HG02642 (cell line): ENCODE measurements around the gene NXPH4.

Experiments used
- ATAC-seq: cut with Tn5 transposase; IDR thresholded peaks from one replicate; pipeline ENCODE4 v1.9.1; 2021; ENCODE audit warnings: mild to moderate bottlenecking; ENCODE audit not compliant: unreplicated experiment, poor library complexity

The NXPH4 gene

DNA sequence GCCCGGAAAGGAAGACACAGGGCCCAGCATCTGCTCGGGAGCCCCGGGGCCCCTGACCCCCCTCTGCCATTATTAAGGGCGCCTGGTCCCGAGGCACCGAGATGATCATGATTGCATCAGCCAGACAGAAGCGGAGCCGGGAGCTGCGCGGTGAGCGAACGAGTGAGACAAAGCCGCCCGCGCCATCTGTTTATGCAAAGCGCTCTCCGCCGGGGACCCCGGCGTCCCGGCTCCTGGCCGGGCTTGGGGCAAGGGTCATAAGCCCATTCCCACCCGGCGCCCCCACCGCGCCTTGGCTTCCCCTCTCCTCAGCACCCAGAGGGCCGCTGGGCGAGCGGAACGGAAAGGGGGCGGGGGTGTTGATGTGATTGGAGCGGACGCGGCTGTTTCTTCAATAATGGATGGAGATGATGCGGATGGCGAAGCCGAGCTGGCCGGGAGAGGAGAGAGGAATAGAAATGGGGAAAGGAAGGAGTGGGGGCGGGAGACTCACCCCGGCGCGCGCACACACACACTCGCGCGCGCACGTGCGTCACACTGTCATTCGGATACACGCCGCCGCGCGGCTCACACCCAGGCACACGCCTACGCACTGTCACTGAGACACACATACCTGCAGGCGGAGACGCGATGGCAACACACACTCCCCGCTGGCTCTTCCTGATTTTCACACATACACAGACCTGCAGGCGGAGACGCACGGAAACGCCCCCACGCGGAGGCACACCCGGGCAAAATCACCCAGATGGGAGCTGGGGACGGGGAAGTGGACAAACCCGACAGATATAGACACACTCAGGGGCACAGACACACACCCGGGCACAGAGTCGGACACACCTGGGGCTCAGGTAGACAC is 23.7 kb downstream of the NXPH4 start:
- ATAC-seq = no peak

DNA sequence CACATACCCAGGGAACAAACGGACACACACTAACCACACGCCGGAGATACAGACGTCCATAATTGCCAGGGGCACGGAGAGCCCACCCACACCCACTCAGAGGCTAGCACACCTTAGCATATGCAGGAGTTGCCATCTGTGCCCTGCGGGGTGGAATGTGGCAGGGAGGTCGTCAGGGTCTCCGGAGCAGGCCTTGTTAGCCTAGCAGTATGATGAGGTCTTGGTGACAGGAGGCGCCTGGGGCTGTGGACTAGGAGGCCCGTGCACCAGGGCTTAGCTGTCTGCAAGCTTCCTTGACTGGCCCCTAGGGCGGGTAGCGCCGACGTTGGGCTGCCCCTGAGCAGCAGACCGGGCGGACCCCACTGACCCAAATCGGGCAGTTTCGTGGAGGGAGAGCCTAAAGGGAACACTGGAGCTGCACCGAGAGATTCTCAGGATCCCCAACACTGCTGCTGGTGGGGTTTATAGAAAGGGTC is 24.4 kb downstream of the NXPH4 start:
- ATAC-seq = no peak

GRCh38 chr12:57241402-57242310 is 25.1 kb downstream of the NXPH4 start:
- ATAC-seq = no peak

DNA sequence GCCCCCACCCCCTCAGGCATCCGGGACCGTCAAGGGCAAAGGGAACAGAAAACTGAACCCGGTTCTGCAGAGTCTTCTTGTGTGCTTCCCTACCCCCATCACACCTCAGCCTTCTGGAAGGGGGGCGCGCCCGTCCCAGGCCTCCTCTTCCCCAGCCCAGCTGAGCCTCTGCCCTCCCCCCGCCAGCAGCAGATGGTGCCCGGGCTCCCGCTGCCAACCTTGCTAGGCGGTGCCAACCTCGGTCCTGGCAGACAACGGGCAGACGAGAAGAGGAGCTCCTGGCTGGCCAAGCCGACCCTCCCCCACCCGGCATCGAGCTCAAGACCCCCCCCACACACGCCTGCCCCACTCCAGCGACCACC is 25.7 kb downstream of the NXPH4 start:
- ATAC-seq = no peak

DNA sequence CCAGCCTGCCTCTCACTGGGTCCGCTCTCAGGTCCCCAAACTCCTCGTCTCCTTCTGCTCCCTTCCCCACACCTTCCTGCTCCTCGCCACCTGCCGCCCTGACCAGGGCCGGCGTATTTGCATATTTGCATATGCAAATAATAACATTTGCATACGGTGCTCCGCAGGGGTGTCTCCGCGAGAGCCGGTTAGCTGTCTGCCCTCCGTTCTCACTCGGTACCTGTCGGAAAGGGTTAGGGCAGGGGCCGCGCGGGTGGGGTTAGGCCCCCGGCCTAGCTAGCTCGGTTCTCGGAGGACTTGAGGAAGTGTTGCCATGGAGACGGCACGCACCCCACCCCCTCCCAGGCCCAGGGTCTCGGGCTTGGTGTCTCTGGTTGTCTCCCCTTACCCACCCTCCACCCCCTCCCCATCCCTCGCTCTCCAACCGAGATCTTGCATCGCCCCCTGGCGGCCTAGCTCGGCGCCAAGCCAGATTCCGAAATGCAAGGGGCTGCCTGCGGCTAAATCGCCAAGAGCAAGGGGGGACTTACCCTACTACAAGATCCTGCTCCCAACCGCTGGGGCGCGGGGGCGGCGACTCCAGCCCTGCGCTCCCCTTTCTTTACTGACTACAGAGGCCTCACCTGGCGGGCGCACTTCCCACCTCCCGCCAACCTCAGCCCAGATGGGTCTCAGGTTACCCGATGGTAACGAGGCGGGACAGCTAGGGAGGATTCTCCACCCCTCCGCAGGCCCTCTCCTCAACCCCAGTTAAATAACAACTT is 26.3 kb downstream of the NXPH4 start:
- ATAC-seq = peak; percentile 35

DNA sequence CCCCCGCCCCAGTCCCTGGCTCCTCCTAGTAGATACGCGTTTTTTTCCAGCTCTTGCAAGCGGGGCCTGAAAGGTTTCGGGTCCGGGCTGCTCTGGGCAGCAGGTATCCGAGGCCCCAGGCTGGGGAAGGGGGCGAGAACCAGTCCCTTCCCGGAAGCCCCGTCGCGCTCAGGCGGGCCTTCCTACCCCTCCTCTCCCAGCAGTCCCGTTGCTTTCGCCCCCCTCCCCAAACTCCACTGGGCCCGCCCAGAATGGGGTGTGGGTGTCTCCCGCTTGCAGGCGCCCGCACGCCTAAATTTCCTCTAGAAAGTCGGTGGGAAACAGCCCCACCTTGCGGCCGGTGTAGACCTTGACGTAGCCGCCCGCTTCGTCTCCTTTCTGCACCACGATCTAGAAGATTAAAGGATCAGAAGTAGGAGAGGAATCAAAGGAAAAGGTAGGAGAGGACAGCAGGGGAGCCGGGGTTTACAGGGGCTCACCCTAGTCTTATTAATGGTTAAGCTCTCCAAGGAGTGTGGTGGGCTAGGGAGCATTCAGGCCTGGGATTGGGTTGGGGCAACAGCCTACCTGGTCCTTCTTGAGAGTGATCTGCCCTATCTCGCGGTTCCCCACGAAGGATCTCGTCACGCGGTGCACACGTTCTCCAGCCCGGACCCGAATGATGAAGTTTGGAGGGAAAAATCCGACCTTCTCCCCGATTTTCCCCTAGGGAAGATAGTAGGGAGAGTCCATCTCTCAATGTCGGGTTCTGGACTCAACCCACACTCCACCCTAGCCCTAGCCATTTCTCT is 27.1 kb downstream of the NXPH4 start:
- ATAC-seq = no peak

- ATAC-seq = no peak
These were observed 27.7 kb downstream of the NXPH4 start for GRCh38 chr12:57244312-57244696.

GRCh38 chr12:57247041-57247440 is 30.4 kb downstream of the NXPH4 start:
- no peak for ATAC-seq

DNA sequence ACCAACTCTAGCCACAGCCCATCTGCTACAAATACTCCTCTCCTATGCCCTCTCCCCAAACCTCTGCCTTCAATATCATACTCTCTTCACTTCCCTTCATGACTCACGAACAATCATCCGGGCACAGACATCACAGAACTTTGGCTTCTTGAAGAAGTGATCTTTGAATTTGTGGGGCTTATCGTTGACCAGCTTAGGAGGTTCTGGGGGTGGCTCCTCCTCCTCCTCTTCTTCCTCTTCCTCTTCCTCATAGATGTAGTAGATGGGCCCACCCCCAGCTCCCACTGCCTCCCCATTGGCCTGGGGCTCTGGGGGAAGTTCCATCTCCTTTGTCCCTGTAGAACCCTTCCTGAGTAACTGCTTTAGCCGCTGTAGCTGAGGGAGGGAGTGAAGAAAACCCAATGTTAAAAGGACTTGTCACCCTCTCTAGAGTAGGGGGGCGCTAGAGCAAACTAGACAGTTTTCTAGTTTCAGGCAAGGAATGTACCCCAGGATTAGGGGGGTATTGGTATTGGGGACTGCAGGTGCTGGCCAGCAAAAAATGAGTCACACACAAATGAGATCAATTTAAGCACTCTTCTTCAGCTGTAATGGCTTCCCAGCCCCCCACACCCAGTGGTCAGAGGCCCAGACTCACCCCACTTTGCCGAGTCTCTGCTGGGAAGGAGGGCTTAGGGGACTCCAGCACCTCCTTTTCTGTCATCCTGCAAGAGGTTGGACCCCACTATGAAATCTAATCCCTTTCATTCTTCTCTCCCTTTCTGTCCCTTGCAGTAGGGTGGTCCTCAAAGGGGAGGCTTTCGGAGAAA is 32.5 kb downstream of the NXPH4 start:
- ATAC-seq = no peak

DNA sequence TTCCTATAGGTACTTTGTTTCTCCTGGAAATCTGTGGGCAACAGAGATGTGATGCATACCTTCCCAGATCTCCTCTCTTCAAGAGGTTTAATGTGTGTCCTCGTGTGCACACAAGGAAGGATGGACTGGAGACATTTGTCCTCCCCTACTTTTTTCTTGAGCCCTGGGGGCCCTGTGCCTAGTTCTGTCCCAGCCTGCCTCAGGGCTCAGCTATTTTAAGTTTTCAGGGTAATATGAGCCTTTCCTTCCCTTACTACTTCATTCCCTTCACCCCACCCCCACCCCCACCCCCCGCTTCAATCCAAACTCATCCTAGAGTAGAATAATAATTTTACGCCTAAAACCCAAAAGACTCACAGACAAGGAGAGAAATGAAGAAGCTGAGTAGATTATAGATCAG is 33.9 kb downstream of the NXPH4 start:
- no peak for ATAC-seq

- no peak for ATAC-seq
These were observed 34.4 kb downstream of the NXPH4 start, which contains the start of gene STAC3 for GRCh38 chr12:57250956-57251355. Gene STAC3 (minus strand): TSS chr12:57251187. CDS start chr12:57249636, 1,551 bp downstream.

DNA sequence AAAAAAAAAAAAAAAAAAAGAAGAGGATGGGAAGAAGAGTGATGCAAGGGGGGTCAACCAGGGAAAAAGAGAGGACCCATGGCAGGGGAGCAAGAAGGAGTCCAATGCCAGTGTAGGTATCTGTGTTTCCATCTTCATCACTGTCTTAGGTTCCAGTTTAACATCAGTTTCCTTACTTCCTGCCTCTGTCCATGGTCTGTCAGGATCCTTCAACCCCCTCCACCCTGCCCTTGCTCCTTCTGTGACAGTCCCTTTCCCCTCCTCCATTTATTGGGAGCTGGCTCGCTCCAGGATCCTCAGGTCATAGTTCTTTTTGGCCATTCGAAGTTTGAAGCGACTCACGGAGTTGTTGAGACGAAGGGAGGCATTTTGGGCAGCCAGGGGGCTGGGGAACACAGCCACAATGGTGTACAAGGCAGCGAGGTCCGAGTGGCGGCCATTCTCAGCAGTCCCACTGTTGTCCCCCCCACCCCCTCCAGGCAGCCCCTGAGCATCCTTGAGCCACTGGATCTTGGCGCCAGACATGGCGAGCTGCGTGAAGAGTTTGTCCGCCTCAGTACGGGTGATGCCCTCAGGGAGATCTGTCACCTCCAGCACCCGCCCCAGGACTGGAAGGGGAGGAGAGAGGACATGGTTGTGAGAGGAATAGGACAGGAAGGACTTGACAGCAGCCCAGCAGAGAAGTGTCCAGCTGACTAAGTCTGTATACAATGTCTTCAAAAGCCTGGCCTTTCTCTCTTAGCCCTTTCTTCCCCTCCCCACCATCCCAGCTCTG is 38.1 kb downstream of the NXPH4 start:
- no peak for ATAC-seq

GRCh38 chr12:57255916-57256315 is 39.3 kb downstream of the NXPH4 start:
- ATAC-seq = no peak

DNA sequence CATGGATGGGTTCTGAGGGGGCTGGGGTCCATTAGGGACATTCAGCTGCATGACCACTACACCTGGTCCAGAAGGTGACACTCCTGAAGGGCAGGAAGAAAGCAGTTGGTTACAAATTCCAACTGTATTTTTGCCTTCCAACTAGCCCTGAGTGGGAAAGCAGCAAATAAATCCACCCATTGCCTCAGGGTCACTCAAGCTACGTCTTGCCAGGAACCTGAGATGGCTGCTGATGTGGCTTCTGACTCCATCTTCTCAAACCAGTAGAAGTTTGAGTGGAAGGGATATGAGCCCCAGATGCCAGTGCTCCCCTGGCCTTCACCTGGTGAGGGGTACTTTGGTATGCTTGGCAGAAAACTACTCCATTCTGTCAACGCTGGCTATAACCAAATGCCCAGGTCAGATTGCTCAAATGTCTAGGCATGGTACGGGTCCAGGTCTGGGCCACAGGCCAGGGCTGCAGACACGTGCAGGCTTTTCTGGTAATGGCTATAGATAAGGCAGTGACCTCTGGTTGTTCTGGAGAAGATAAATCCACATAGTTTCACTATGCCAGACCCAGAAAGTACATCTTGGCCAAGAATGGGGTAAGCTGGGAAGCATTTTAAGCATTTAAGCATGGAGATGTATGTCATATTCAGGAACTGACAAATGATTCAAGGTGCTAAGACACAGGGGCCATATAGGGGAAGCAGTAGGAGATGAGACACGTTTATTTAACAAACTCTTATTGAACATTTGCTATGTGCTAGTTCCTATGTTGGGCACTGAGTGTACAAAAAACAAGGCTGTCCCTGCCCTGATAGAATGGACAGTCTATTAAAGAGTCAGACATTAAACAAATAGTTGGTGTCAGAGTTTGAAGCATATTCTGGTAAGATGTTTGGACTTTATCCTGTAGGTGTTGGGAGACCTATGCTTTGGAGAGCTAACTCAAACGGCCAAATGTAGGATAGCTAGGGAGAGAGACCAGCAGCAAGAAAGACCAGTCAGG is 42.7 kb downstream of the NXPH4 start:
- no peak for ATAC-seq

- no peak for ATAC-seq
These were observed 43.8 kb downstream of the NXPH4 start for GRCh38 chr12:57260366-57260765.

GRCh38 chr12:57261428-57261865 is 44.9 kb downstream of the NXPH4 start:
- ATAC-seq = no peak
